SK-N-SH (cell line): ENCODE data around the gene MCC. TPM values are rescaled to one million over a fixed set of nuclear protein-coding genes. Genes with fewer than 3 reads are reported as not detected.

Experiments used
- CTCF ChIA-PET: fragments of 300-600, 350-600 bp; formaldehyde crosslinking; extraction: SDS; loops from one replicate; lab custom pipeline; 2021; lab: Yijun Ruan, JAX
- POLR2A ChIA-PET: fragments of 350-600 bp; sonication (Branson Sonifier 250); formaldehyde crosslinking; extraction: SDS; loops from one replicate; lab custom pipeline; 2020; ENCODE audit warnings: antibody characterized with exemption, inconsistent platforms; lab: Yijun Ruan, JAX
- DNase-seq: peaks from one replicate; pipeline ENCODE4 v3.0.0; 2012
- H2AFZ ChIP-seq: fragments of 200-600 bp; sonication (generic); 2 replicates; pipeline ENCODE4 v1.8.1; 2016; ENCODE audit warnings: antibody characterized with exemption, mild to moderate bottlenecking, low read depth
- H3F3A ChIP-seq: fragments of 200-600 bp; sonication (generic); replicated peaks from 2 replicates; pipeline ENCODE3; 2016; ENCODE audit warnings: antibody characterized with exemption, mild to moderate bottlenecking; ENCODE audit not compliant: insufficient read depth
- H3K27ac ChIP-seq, 2 experiments: fragments of 200-500 bp in 1 of 2; fragments of 200-600 bp in 1 of 2; sonication (Bioruptor generic) in 1 of 2; sonication (generic), shearing (Covaris generic) in 1 of 2; 2 replicates each; pipeline versions ENCODE4 v1.5.1 to v1.6.1; 2014 to 2016; ENCODE audit warnings: low read depth in 2 of 2, inconsistent platforms in 1 of 2, low read length in 1 of 2, mild to moderate bottlenecking in 1 of 2, mixed read lengths in 1 of 2
- H3K27me3 ChIP-seq: fragments of 200-600 bp; sonication (generic), shearing (Covaris generic); 2 replicates; pipeline ENCODE4 v1.6.1; 2016; ENCODE audit warnings: mixed run types; ENCODE audit not compliant: insufficient read depth
- H3K36me3 ChIP-seq, 2 experiments: fragments of 200-500 bp in 1 of 2; fragments of 200-600 bp in 1 of 2; sonication (Bioruptor generic) in 1 of 2; sonication (generic) in 1 of 2; replicated peaks in 1 of 2; 2 replicates each; pipeline versions ENCODE3 to v1.5.1; 2014 to 2016; ENCODE audit warnings: low read length in 1 of 2, mild to moderate bottlenecking in 1 of 2; ENCODE audit not compliant: insufficient read depth in 2 of 2, control insufficient read depth in 1 of 2
- H3K4me1 ChIP-seq, 2 experiments: fragments of 200-500 bp in 1 of 2; fragments of 200-600 bp in 1 of 2; sonication (Bioruptor generic) in 1 of 2; sonication (generic), shearing (Covaris generic) in 1 of 2; 2 replicates each; pipeline versions ENCODE4 v1.5.1 to v1.6.1; 2014 to 2016; ENCODE audit warnings: low read depth in 1 of 2, low read length in 1 of 2, mixed run types in 1 of 2; ENCODE audit not compliant: insufficient read depth in 2 of 2, control insufficient read depth in 1 of 2
- H3K4me2 ChIP-seq: fragments of 200-600 bp; sonication (generic), shearing (Covaris generic); 2 replicates; pipeline ENCODE4 v1.6.1; 2017; ENCODE audit warnings: mixed run types
- H3K4me3 ChIP-seq, 2 experiments: fragments of 200-500 bp in 1 of 2; fragments of 200-600 bp in 1 of 2; sonication (Bioruptor generic) in 1 of 2; sonication (generic), shearing (Covaris generic) in 1 of 2; 2 replicates each; pipeline versions ENCODE4 v1.5.1 to v1.8.1; 2014 to 2016; ENCODE audit warnings: low read depth in 2 of 2, inconsistent platforms in 1 of 2, low read length in 1 of 2, mild to moderate bottlenecking in 1 of 2, mixed read lengths in 1 of 2, moderate library complexity in 1 of 2
- H3K79me2 ChIP-seq: fragments of 200-600 bp; sonication (generic); 2 replicates; pipeline ENCODE4 v1.8.1; 2017; ENCODE audit warnings: mild to moderate bottlenecking; ENCODE audit not compliant: insufficient read depth
- H3K9ac ChIP-seq: fragments of 200-600 bp; sonication (generic); 2 replicates; pipeline ENCODE4 v1.6.1; 2017; ENCODE audit warnings: mixed run types
- H3K9me2 ChIP-seq: fragments of 200-600 bp; sonication (generic); 2 replicates; pipeline ENCODE4 v1.6.1; 2017; ENCODE audit warnings: mixed run types
- H3K9me3 ChIP-seq: fragments of 200-600 bp; sonication (generic); 2 replicates; pipeline ENCODE4 v1.6.1; 2017; ENCODE audit warnings: mixed run types, mild to moderate bottlenecking, moderate library complexity
- H4K20me1 ChIP-seq: fragments of 200-600 bp; sonication (generic); 2 replicates; pipeline ENCODE4 v1.6.1; 2017; ENCODE audit warnings: mild to moderate bottlenecking, mixed run types; ENCODE audit not compliant: insufficient read depth
- FOSL2 ChIP-seq: IDR thresholded peaks from 2 replicates; pipeline ENCODE4 v1.4.0; 2012; ENCODE audit warnings: low read depth, mild to moderate bottlenecking, moderate library complexity, borderline replicate concordance
- FOXM1 ChIP-seq: IDR thresholded peaks from 2 replicates; pipeline ENCODE4 v1.4.0; 2012; ENCODE audit warnings: low read depth, mild to moderate bottlenecking
- GATA2 ChIP-seq: sonication (generic); formaldehyde crosslinking; IDR thresholded peaks from 2 replicates; pipeline ENCODE4 v1.5.0; 2020; ENCODE audit warnings: mild to moderate bottlenecking, missing genetic modification reagents
- MEF2A ChIP-seq: IDR thresholded peaks from 2 replicates; pipeline ENCODE4 v1.4.0; 2012; ENCODE audit warnings: low read depth, borderline replicate concordance
- MXI1 ChIP-seq: IDR thresholded peaks from 2 replicates; pipeline ENCODE4 v1.6.1; 2012; ENCODE audit warnings: mild to moderate bottlenecking, low read depth, low read length, improper control_type of control experiment
- PBX3 ChIP-seq: IDR thresholded peaks from 2 replicates; pipeline ENCODE4; 2012
- REST ChIP-seq: IDR thresholded peaks from 2 replicates; pipeline ENCODE4 v1.6.1; 2012; ENCODE audit warnings: mild to moderate bottlenecking, low read depth, low read length, moderate library complexity
- SIN3A ChIP-seq: IDR thresholded peaks from 2 replicates; pipeline ENCODE4 v1.6.1; 2012; ENCODE audit warnings: low read depth, mild to moderate bottlenecking, low read length, moderate library complexity, borderline replicate concordance
- TCF12 ChIP-seq: IDR thresholded peaks from 2 replicates; pipeline ENCODE4 v1.4.0; 2012
- USF2 ChIP-seq: fragments of 150-350 bp; IDR thresholded peaks from 2 replicates; pipeline ENCODE4 v1.6.1; 2017; ENCODE audit warnings: antibody characterized with exemption, low read length, low read depth, borderline replicate concordance
- WGBS: methylation state at CpG from one replicate; pipeline ENCODE4 v1.1.6; 2017; ENCODE audit warnings: low lambda C conversion rate; 5-methylcytosine and 5-hydroxymethylcytosine counted together
- polyA plus RNA-seq, 3 experiments: library from polyadenylated mRNA; depleted of rRNA; stranded (reverse); fragments of >200 nt; gene quantifications; 2 replicates each; pipeline ENCODE4 v1.2.3, GENCODE V29; 2012

MCC gene
- polyA plus RNA-seq, 1 of the 3 experiments (the other 2 are of a cell fraction): 3.6 TPM

- TF ChIP-seq REST: no peak
- TF ChIP-seq TCF12: peak; percentile 39; the same call in 1 of the 2 replicates
- TF ChIP-seq USF2: no peak
- no peak for TF ChIP-seq SIN3A
- TF ChIP-seq MXI1: no peak; the same call in 1 of the 2 replicates
- no peak for TF ChIP-seq MEF2A
- no peak for TF ChIP-seq FOSL2
- no peak for TF ChIP-seq FOXM1
- peak; percentile 88 for TF ChIP-seq GATA2 (CRISPR knock-in tag)
- TF ChIP-seq PBX3: no peak
- TF ChIP-seq, all 33 proteins: peak for 6
Observed at GRCh38 chr5:113118298-113118697, 370.0 kb downstream of the MCC start (continued).

GRCh38 chr5:113117543-113118115, 370.6 kb downstream of the MCC start:
- no peaks in the 10 kb centered on the region for H3K9me2 ChIP-seq
- H4K20me1 ChIP-seq: no peaks in the 10 kb centered on the region
- peak overlapping the region in 1 of 2 experiments; percentile 97; a peak in 2 of 4 replicates for H3K27ac ChIP-seq
- no peaks in the 10 kb centered on the region for H3K9me3 ChIP-seq
- ChIA-PET CTCF (interaction anchor here (0.8 to 1.3 kb wide), 2 partner anchors 27 to 214 kb away, joined by 3 to 4 read pairs; no protein-coding TSS in a partner anchor), POLR2A (interaction anchor here (1.0 to 1.3 kb wide), 2 partner anchors 26 to 87 kb away, joined by 4 to 6 read pairs; no protein-coding TSS in a partner anchor)
- no peaks in the 10 kb centered on the region for H3F3A ChIP-seq
- no peak for DNase-seq
- H3K36me3 ChIP-seq: no peaks in the 10 kb centered on the region
- H3K27me3 ChIP-seq: no peaks in the 10 kb centered on the region; the same call in 1 of the 2 replicates
- WGBS: 69% methylated on average over 4 of the region's 4 CpGs
- no peak overlapping the region for H3K4me3 ChIP-seq
- H3K4me1 ChIP-seq: peaks cover 0 to 62% of the 10 kb centered on the region in 2 experiments; a peak in 2 of 4 replicates
- no peak for TF ChIP-seq USF2
- no peaks in the 10 kb centered on the region for H3K79me2 ChIP-seq
- no peak overlapping the region for H3K9ac ChIP-seq
- no peak overlapping the region for H3K4me2 ChIP-seq
- H2AFZ ChIP-seq: no peak overlapping the region
